GM10266 (cell line): ENCODE data around the gene BDP1.
"Not testable (repeated sequence)": the region's sequence is repeated elsewhere in the genome, so short reads cannot be mapped to it uniquely, and the experiment has no call there.

Experiments
- DNase-seq: peaks from one replicate; pipeline ENCODE4 v3.0.0; 2012; ENCODE audit errors: extremely low spot score
- CTCF ChIP-seq: IDR thresholded peaks from 2 replicates; pipeline ENCODE4 v1.5.1; 2012; ENCODE audit warnings: mild to moderate bottlenecking, low read depth; ENCODE audit not compliant: control insufficient read depth, insufficient read depth; ENCODE audit errors: missing control alignments

BDP1 gene

DNA sequence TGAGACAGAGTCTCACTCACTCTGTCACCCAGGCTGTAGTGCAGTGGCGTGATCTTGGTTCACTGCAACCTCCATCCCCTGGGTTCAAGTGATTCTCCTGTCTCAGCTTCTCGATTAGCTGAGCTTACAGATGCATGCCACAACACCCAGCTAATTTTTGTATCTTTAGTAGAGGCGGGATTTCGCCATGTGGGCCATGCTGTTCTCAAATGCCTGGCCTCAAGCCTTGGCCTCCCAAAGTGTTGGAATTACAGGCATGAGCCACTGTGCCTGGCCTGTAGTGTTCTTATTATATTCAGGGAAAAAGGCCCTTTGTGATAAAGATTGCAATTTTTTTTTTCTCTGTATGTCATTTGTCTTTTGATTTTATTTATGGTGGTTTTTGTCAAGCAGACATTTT, 107.7 kb downstream of the BDP1 start:
- no peak for DNase-seq
- no peak for TF ChIP-seq CTCF

GRCh38 chr5:71564895-71565294, 109.4 kb downstream of the BDP1 start:
- DNase-seq = no peak
- no peak for TF ChIP-seq CTCF

- no peak for DNase-seq
- no peak for TF ChIP-seq CTCF
Measured at GRCh38 chr5:71569748-71570509, 114.5 kb downstream of the BDP1 start.

- not testable (repeated sequence) for DNase-seq
Measured at GRCh38 chr5:71571811-71572210, 116.4 kb downstream of the BDP1 start.

GRCh38 chr5:71573591-71573990, 118.1 kb downstream of the BDP1 start:
- DNase-seq = no peak
- TF ChIP-seq CTCF = no peak

DNA sequence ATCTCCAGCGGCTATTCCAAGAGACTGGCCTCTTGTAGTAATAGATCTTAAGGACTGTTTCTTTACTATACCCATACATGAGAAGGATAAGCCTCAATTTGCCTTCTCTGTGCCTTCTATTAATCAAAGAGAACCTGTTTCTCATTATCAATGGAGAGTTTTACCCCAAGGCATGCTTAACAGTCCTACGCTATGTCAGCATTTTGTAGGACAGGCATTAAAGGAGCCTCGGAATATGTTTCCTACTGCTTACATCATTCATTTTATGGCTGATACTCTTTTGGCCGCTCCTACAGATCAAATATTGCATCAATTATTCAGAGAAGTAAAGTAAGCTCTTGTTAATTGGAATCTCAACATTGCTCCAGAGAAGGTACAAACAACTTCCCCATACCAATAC, 120.1 kb downstream of the BDP1 start:
- DNase-seq = not testable (repeated sequence)

- no peak for DNase-seq
- TF ChIP-seq CTCF = no peak
Measured at GRCh38 chr5:71576241-71576640, 120.8 kb downstream of the BDP1 start.

- not testable (repeated sequence) for DNase-seq
Measured at GRCh38 chr5:71577839-71578238, 122.4 kb downstream of the BDP1 start.

DNA sequence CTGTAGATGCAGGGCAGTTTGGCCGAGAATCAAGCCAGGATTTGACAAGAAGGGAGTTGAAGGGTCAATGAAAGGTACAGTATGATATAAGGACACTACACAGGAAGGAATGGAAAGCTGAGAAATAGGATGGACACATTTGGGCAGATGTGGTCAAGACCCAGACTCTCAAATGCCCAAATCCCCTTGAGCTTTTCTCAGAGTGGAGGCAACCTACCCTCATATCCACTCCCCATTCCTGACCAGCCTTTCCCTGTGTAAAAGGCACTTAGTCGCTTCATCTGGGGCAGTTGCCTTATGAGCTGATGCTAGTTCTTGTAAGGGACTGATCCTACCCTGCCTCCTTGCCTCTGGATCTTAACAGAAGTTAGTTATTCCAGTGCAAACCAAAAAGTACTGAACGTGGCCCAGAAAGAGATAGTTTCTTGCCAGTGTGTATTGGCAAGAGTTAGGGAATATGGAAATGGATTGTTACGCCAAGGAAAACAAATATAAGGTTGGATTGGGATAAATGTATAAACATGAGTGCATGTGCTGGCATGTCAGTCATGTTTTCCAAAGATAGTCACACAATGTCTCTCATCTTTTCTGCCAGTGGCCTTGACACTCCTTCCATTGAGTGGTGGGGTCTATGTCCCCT, 127.6 kb downstream of the BDP1 start:
- TF ChIP-seq CTCF = no peak
- DNase-seq = no peak
